Natural killer cell (primary cell): ENCODE data around the gene DSC2. TPM values are rescaled to one million over a fixed set of nuclear protein-coding genes. Genes with fewer than 3 reads are reported as not detected.

Experiments used
- ATAC-seq, 3 donors: fragments of 150-1000 bp in 2 of 3; fragments of 200-7000 bp in 1 of 3; cut with Tn5 transposase; 1 replicate in 1 of 3; 2 replicates in 2 of 3; pipeline ENCODE4 v1.10.0; 2021; ENCODE audit warnings: mild to moderate bottlenecking in 2 of 3, moderate library complexity in 2 of 3
- DNase-seq, 2 donors: peaks; one replicate each; pipeline versions ENCODE4 v3.0.0 to v3.0.0-alpha.2; 2013 to 2021; ENCODE audit warnings: mixed read lengths in 1 of 2
- H3K27ac ChIP-seq: one replicate; pipeline ENCODE4 v1.5.1; 2013; ENCODE audit warnings: mild to moderate bottlenecking, low read length
- H3K27me3 ChIP-seq: one replicate; pipeline ENCODE4 v1.6.1; 2013; ENCODE audit warnings: low read length; ENCODE audit not compliant: control insufficient read depth, insufficient read depth
- H3K36me3 ChIP-seq: one replicate; pipeline ENCODE4 v1.6.1; 2013; ENCODE audit warnings: low read length; ENCODE audit not compliant: control insufficient read depth, insufficient read depth
- H3K4me1 ChIP-seq: one replicate; pipeline ENCODE4 v1.6.1; 2013; ENCODE audit warnings: low read length; ENCODE audit not compliant: control insufficient read depth, insufficient read depth
- H3K4me3 ChIP-seq: one replicate; pipeline ENCODE4 v1.5.1; 2013; ENCODE audit warnings: low read length
- H3K9me3 ChIP-seq: one replicate; pipeline ENCODE4 v1.6.1; 2013; ENCODE audit warnings: low read length; ENCODE audit not compliant: control insufficient read depth, insufficient read depth
- H3K27ac Mint-ChIP-seq, 2 donors: one replicate each; pipeline ENCODE4 v1.8.0; 2022; ENCODE audit warnings: mild to moderate bottlenecking in 2 of 2, mixed read lengths in 2 of 2, moderate library complexity in 1 of 2
- H3K27me3 Mint-ChIP-seq, 2 donors: one replicate each; pipeline ENCODE4 v1.8.0; 2022; ENCODE audit warnings: low read depth in 2 of 2, mixed read lengths in 2 of 2
- H3K36me3 Mint-ChIP-seq: one replicate; pipeline ENCODE4 v1.8.0; 2022; ENCODE audit warnings: mixed read lengths
- H3K4me1 Mint-ChIP-seq, 2 donors: one replicate each; pipeline ENCODE4 v1.8.0; 2022; ENCODE audit warnings: mixed read lengths in 2 of 2
- H3K4me3 Mint-ChIP-seq: one replicate; pipeline ENCODE4 v1.8.0; 2022; ENCODE audit warnings: mild to moderate bottlenecking, moderate library complexity, mixed read lengths
- H3K9me3 Mint-ChIP-seq, 2 donors: one replicate each; pipeline ENCODE4 v1.8.0; 2022; ENCODE audit warnings: mixed read lengths in 2 of 2
- CTCF ChIP-seq: fragments of 200-600 bp; IDR thresholded peaks from one replicate; pipeline ENCODE4 v1.8.0; 2022; ENCODE audit warnings: antibody characterized with exemption
- WGBS: methylation state at CpG from one replicate; pipeline ENCODE4 v1.1.7; 2013; ENCODE audit warnings: missing lambda C conversion rate; ENCODE audit not compliant: insufficient coverage; 5-methylcytosine and 5-hydroxymethylcytosine counted together
- intact Hi-C: fragments of 100-400 bp; cut with micrococcal nuclease; formaldehyde crosslinking; loops from one replicate; pipeline ENCODE4 v1.14.2; 2022
- total RNA-seq, 4 donors: library from RNA; stranded (reverse); fragments of 120-200 nt in 1 of 4; gene quantifications; one replicate each; pipeline versions ENCODE4 v1.2.3 to v1.2.4, GENCODE V29; 2013 to 2022

Gene DSC2
- total RNA-seq, 3 donors from 2014 or later (not counting 1 experiment from before 2014, with no cell fraction given) = 0.32 to 0.40 TPM; not detected in 1

- H3K27ac Mint-ChIP-seq = no peak overlapping the region
- H3K4me3 Mint-ChIP-seq = no peak overlapping the region
- no peak for DNase-seq
- no peaks in the 10 kb centered on the region for H3K4me1 Mint-ChIP-seq
- intact Hi-C loops = no loop called here
- H3K9me3 ChIP-seq = no peaks in the 10 kb centered on the region
- WGBS = 93% methylated on average over 2 of the region's 4 CpGs
- no peaks in the 10 kb centered on the region for H3K27me3 ChIP-seq
- H3K27ac ChIP-seq = no peak overlapping the region
- no peaks in the 10 kb centered on the region for H3K4me1 ChIP-seq
- peaks cover 13% of the 10 kb centered on the region in 2 donors for H3K9me3 Mint-ChIP-seq
- no peak for ATAC-seq
- no peaks in the 10 kb centered on the region for H3K36me3 ChIP-seq
- no peaks in the 10 kb centered on the region for H3K27me3 Mint-ChIP-seq
- H3K36me3 Mint-ChIP-seq = no peaks in the 10 kb centered on the region
- TF ChIP-seq CTCF = no peak
- no peak overlapping the region for H3K4me3 ChIP-seq
These were observed 44.3 kb downstream of the DSC2 start for GRCh38 chr18:31057917-31058316.

- H3K27me3 ChIP-seq = no peaks in the 10 kb centered on the region
- peaks cover 15 to 19% of the 10 kb centered on the region in 2 donors for H3K9me3 Mint-ChIP-seq
- WGBS = 60% methylated on average over 1 of the region's 5 CpGs
- H3K9me3 ChIP-seq = no peaks in the 10 kb centered on the region
- DNase-seq (no peak), ATAC-seq (no peak)
- no peak for TF ChIP-seq CTCF
- H3K27ac ChIP-seq = no peak overlapping the region
- no peaks in the 10 kb centered on the region for H3K4me1 Mint-ChIP-seq
- no peak overlapping the region for H3K4me3 Mint-ChIP-seq
- intact Hi-C loops = no loop called here
- no peak overlapping the region for H3K27ac Mint-ChIP-seq
- no peaks in the 10 kb centered on the region for H3K36me3 Mint-ChIP-seq
- no peaks in the 10 kb centered on the region for H3K27me3 Mint-ChIP-seq
- no peak overlapping the region for H3K4me3 ChIP-seq
- no peaks in the 10 kb centered on the region for H3K4me1 ChIP-seq
- H3K36me3 ChIP-seq = no peaks in the 10 kb centered on the region
These were observed 45.2 kb downstream of the DSC2 start for GRCh38 chr18:31057051-31057450.

- 100% methylated on average over 1 of the region's 2 CpGs for WGBS
- H3K27me3 ChIP-seq = no peaks in the 10 kb centered on the region
- no peak for TF ChIP-seq CTCF
- Mint-ChIP-seq H3K9me3 (peaks cover 15 to 19% of the 10 kb centered on the region in 2 donors), H3K4me3 (no peak overlapping the region), H3K36me3 (no peaks in the 10 kb centered on the region), H3K4me1 (no peaks in the 10 kb centered on the region), H3K27me3 (no peaks in the 10 kb centered on the region), H3K27ac (no peak overlapping the region)
- ATAC-seq (no peak), DNase-seq (no peak)
- no peak overlapping the region for H3K4me3 ChIP-seq
- no peak overlapping the region for H3K27ac ChIP-seq
- H3K9me3 ChIP-seq = no peaks in the 10 kb centered on the region
- no peaks in the 10 kb centered on the region for H3K4me1 ChIP-seq
- H3K36me3 ChIP-seq = no peaks in the 10 kb centered on the region
- intact Hi-C loops = no loop called here
These were observed 45.9 kb downstream of the DSC2 start for GRCh38 chr18:31056296-31056695.

GRCh38 chr18:31050635-31051034 lies 51.6 kb downstream of the DSC2 start:
- Mint-ChIP-seq H3K4me1 (no peaks in the 10 kb centered on the region), H3K9me3 (peaks cover 17 to 20% of the 10 kb centered on the region in 2 donors), H3K4me3 (no peak overlapping the region), H3K27ac (no peak overlapping the region), H3K27me3 (no peaks in the 10 kb centered on the region), H3K36me3 (no peaks in the 10 kb centered on the region)
- Histone ChIP-seq H3K9me3 (no peaks in the 10 kb centered on the region), H3K27ac (no peak overlapping the region), H3K36me3 (no peaks in the 10 kb centered on the region), H3K27me3 (no peaks in the 10 kb centered on the region), H3K4me3 (no peak overlapping the region), H3K4me1 (no peaks in the 10 kb centered on the region)
- intact Hi-C loops = no loop called here
- ATAC-seq = no peak
- DNase-seq = no peak
- 100% methylated on average over 2 of the region's 3 CpGs for WGBS
- no peak for TF ChIP-seq CTCF
